Breast epithelium (tissue), 3 donors: ENCODE results near the gene UNC5A.

Experiments used
- POLR2A ChIP-seq: fragments of 450-650 bp; IDR thresholded peaks from one replicate; pipeline ENCODE4 v1.6.1; 2016; ENCODE audit warnings: antibody characterized with exemption, mild to moderate bottlenecking, moderate library complexity
- TF ChIP-seq, protein P1 (sequence below), 3 donors: fragments of 450-650 bp; IDR thresholded peaks; one replicate each; pipeline ENCODE4 v1.5.1; 2016 to 2017; ENCODE audit warnings: antibody characterized with exemption in 3 of 3, mild to moderate bottlenecking in 3 of 3, moderate library complexity in 3 of 3

DNA sequence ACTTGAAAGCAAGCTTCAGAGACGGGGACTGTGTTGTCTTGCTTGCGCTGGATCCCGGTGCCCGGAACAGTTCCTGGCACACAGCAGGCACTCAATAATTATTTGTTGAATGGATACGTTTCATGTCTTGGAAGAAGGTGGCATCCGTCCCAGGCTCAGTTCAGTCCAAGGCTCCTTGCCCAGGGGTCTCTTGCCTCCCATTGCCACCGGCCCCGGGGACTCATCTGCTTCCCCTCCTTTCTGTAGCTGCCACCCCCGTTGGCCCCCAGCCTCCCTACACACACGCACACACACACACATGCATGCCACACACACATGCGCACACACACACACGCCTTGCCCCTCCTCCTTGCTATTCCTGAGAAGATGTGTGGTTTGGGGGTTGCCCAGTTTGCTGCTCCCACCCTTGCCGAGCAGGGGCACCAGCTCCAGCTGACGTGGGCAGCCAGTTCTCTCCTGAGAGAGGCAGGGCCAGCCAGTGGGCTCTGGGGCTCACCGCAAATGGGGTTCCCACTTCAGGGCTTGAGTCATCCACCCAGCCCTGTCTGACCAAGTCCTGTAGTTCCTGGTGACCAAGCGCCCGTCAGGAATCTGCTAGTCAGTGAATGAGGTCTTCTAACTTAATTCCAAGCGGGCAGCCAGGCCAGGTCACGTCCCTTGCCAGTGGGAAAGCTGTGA is 47.0 kb downstream of the UNC5A start:
- TF ChIP-seq, protein P1, sequence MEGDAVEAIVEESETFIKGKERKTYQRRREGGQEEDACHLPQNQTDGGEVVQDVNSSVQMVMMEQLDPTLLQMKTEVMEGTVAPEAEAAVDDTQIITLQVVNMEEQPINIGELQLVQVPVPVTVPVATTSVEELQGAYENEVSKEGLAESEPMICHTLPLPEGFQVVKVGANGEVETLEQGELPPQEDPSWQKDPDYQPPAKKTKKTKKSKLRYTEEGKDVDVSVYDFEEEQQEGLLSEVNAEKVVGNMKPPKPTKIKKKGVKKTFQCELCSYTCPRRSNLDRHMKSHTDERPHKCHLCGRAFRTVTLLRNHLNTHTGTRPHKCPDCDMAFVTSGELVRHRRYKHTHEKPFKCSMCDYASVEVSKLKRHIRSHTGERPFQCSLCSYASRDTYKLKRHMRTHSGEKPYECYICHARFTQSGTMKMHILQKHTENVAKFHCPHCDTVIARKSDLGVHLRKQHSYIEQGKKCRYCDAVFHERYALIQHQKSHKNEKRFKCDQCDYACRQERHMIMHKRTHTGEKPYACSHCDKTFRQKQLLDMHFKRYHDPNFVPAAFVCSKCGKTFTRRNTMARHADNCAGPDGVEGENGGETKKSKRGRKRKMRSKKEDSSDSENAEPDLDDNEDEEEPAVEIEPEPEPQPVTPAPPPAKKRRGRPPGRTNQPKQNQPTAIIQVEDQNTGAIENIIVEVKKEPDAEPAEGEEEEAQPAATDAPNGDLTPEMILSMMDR (IDR thresholded peaks at IDR 0.05): no peak
- TF ChIP-seq POLR2A: no peak
